SK-N-SH (cell line): ENCODE data around the gene CASZ1. TPM values are rescaled to one million over a fixed set of nuclear protein-coding genes. Genes with fewer than 3 reads are reported as not detected.

Experiments used
- CTCF ChIA-PET: fragments of 300-600, 350-600 bp; formaldehyde crosslinking; extraction: SDS; loops from one replicate; lab custom pipeline; 2021; lab: Yijun Ruan, JAX
- POLR2A ChIA-PET: fragments of 350-600 bp; sonication (Branson Sonifier 250); formaldehyde crosslinking; extraction: SDS; loops from one replicate; lab custom pipeline; 2020; ENCODE audit warnings: antibody characterized with exemption, inconsistent platforms; lab: Yijun Ruan, JAX
- DNase-seq: peaks from one replicate; pipeline ENCODE4 v3.0.0; 2012
- H2AFZ ChIP-seq: fragments of 200-600 bp; sonication (generic); 2 replicates; pipeline ENCODE4 v1.8.1; 2016; ENCODE audit warnings: antibody characterized with exemption, mild to moderate bottlenecking, low read depth
- H3F3A ChIP-seq: fragments of 200-600 bp; sonication (generic); replicated peaks from 2 replicates; pipeline ENCODE3; 2016; ENCODE audit warnings: antibody characterized with exemption, mild to moderate bottlenecking; ENCODE audit not compliant: insufficient read depth
- H3K27ac ChIP-seq, 2 experiments: fragments of 200-500 bp in 1 of 2; fragments of 200-600 bp in 1 of 2; sonication (Bioruptor generic) in 1 of 2; sonication (generic), shearing (Covaris generic) in 1 of 2; 2 replicates each; pipeline versions ENCODE4 v1.5.1 to v1.6.1; 2014 to 2016; ENCODE audit warnings: low read depth in 2 of 2, inconsistent platforms in 1 of 2, low read length in 1 of 2, mild to moderate bottlenecking in 1 of 2, mixed read lengths in 1 of 2
- H3K27me3 ChIP-seq: fragments of 200-600 bp; sonication (generic), shearing (Covaris generic); 2 replicates; pipeline ENCODE4 v1.6.1; 2016; ENCODE audit warnings: mixed run types; ENCODE audit not compliant: insufficient read depth
- H3K36me3 ChIP-seq, 2 experiments: fragments of 200-500 bp in 1 of 2; fragments of 200-600 bp in 1 of 2; sonication (Bioruptor generic) in 1 of 2; sonication (generic) in 1 of 2; replicated peaks in 1 of 2; 2 replicates each; pipeline versions ENCODE3 to v1.5.1; 2014 to 2016; ENCODE audit warnings: low read length in 1 of 2, mild to moderate bottlenecking in 1 of 2; ENCODE audit not compliant: insufficient read depth in 2 of 2, control insufficient read depth in 1 of 2
- H3K4me1 ChIP-seq, 2 experiments: fragments of 200-500 bp in 1 of 2; fragments of 200-600 bp in 1 of 2; sonication (Bioruptor generic) in 1 of 2; sonication (generic), shearing (Covaris generic) in 1 of 2; 2 replicates each; pipeline versions ENCODE4 v1.5.1 to v1.6.1; 2014 to 2016; ENCODE audit warnings: low read depth in 1 of 2, low read length in 1 of 2, mixed run types in 1 of 2; ENCODE audit not compliant: insufficient read depth in 2 of 2, control insufficient read depth in 1 of 2
- H3K4me2 ChIP-seq: fragments of 200-600 bp; sonication (generic), shearing (Covaris generic); 2 replicates; pipeline ENCODE4 v1.6.1; 2017; ENCODE audit warnings: mixed run types
- H3K4me3 ChIP-seq, 2 experiments: fragments of 200-500 bp in 1 of 2; fragments of 200-600 bp in 1 of 2; sonication (Bioruptor generic) in 1 of 2; sonication (generic), shearing (Covaris generic) in 1 of 2; 2 replicates each; pipeline versions ENCODE4 v1.5.1 to v1.8.1; 2014 to 2016; ENCODE audit warnings: low read depth in 2 of 2, inconsistent platforms in 1 of 2, low read length in 1 of 2, mild to moderate bottlenecking in 1 of 2, mixed read lengths in 1 of 2, moderate library complexity in 1 of 2
- H3K79me2 ChIP-seq: fragments of 200-600 bp; sonication (generic); 2 replicates; pipeline ENCODE4 v1.8.1; 2017; ENCODE audit warnings: mild to moderate bottlenecking; ENCODE audit not compliant: insufficient read depth
- H3K9ac ChIP-seq: fragments of 200-600 bp; sonication (generic); 2 replicates; pipeline ENCODE4 v1.6.1; 2017; ENCODE audit warnings: mixed run types
- H3K9me2 ChIP-seq: fragments of 200-600 bp; sonication (generic); 2 replicates; pipeline ENCODE4 v1.6.1; 2017; ENCODE audit warnings: mixed run types
- H3K9me3 ChIP-seq: fragments of 200-600 bp; sonication (generic); 2 replicates; pipeline ENCODE4 v1.6.1; 2017; ENCODE audit warnings: mixed run types, mild to moderate bottlenecking, moderate library complexity
- H4K20me1 ChIP-seq: fragments of 200-600 bp; sonication (generic); 2 replicates; pipeline ENCODE4 v1.6.1; 2017; ENCODE audit warnings: mild to moderate bottlenecking, mixed run types; ENCODE audit not compliant: insufficient read depth
- CHD2 ChIP-seq: fragments of 150-350 bp; IDR thresholded peaks from 2 replicates; pipeline ENCODE4 v1.6.1; 2018; ENCODE audit warnings: low read length; ENCODE audit not compliant: partially characterized antibody
- EP300 ChIP-seq, 2 experiments: IDR thresholded peaks; 2 replicates each; pipeline versions ENCODE4 v1.4.0 to v1.6.1; 2012; ENCODE audit warnings: borderline replicate concordance in 1 of 2, low read depth in 1 of 2, low read length in 1 of 2
- FOSL2 ChIP-seq: IDR thresholded peaks from 2 replicates; pipeline ENCODE4 v1.4.0; 2012; ENCODE audit warnings: low read depth, mild to moderate bottlenecking, moderate library complexity, borderline replicate concordance
- FOXJ3 ChIP-seq: sonication (generic); formaldehyde crosslinking; IDR thresholded peaks from 2 replicates; pipeline ENCODE4 v1.5.1; 2020; ENCODE audit warnings: mild to moderate bottlenecking, missing genetic modification reagents
- JUND ChIP-seq: IDR thresholded peaks from 2 replicates; pipeline ENCODE4 v1.4.0; 2012
- NFIC ChIP-seq: IDR thresholded peaks from 2 replicates; pipeline ENCODE4 v1.4.0; 2012; ENCODE audit warnings: borderline replicate concordance
- NRF1 ChIP-seq: IDR thresholded peaks from 2 replicates; pipeline ENCODE4 v1.6.1; 2012; ENCODE audit warnings: low read depth, mild to moderate bottlenecking, low read length
- PBX3 ChIP-seq: IDR thresholded peaks from 2 replicates; pipeline ENCODE4; 2012
- RCOR1 ChIP-seq: fragments of 150-350 bp; IDR thresholded peaks from 2 replicates; pipeline ENCODE4 v1.6.1; 2017; ENCODE audit warnings: antibody characterized with exemption, low read length
- YY1 ChIP-seq: IDR thresholded peaks from 2 replicates; pipeline ENCODE4 v1.4.0; 2012; ENCODE audit warnings: low read depth, mild to moderate bottlenecking
- WGBS: methylation state at CpG from one replicate; pipeline ENCODE4 v1.1.6; 2017; ENCODE audit warnings: low lambda C conversion rate; 5-methylcytosine and 5-hydroxymethylcytosine counted together
- polyA plus RNA-seq, 3 experiments: library from polyadenylated mRNA; depleted of rRNA; stranded (reverse); fragments of >200 nt; gene quantifications; 2 replicates each; pipeline ENCODE4 v1.2.3, GENCODE V29; 2012

Gene CASZ1
- polyA plus RNA-seq, 1 of the 3 experiments (the other 2 are of a cell fraction), result 0.51 TPM

GRCh38 chr1:10658396-10659066 lies 137.9 kb downstream of the CASZ1 start:
- H3K27me3 ChIP-seq, result no peaks in the 10 kb centered on the region
- no peak overlapping the region for H2AFZ ChIP-seq
- 29% methylated on average over 7 of the region's 19 CpGs for WGBS
- no peak for TF ChIP-seq PBX3
- peak; percentile 49 for TF ChIP-seq CHD2
- no peak for TF ChIP-seq NRF1
- peak; percentile 52 for TF ChIP-seq RCOR1
- TF ChIP-seq YY1, result no peak
- no peak for TF ChIP-seq FOSL2
- TF ChIP-seq FOXJ3, result 0 out of 2 replicates have a peak, but pooled peaks have one; percentile 25
- no peaks in the 10 kb centered on the region for H3K9me3 ChIP-seq
- no peaks in the 10 kb centered on the region for H3K79me2 ChIP-seq
- peak overlapping the region in 1 of 2 experiments; percentile 26; a peak in 1 of 4 replicates for H3K27ac ChIP-seq
- peak; percentile 93 for DNase-seq
- no peaks in the 10 kb centered on the region for H4K20me1 ChIP-seq
- H3K9me2 ChIP-seq, result no peaks in the 10 kb centered on the region
- H3K36me3 ChIP-seq, result no peaks in the 10 kb centered on the region
- H3K4me1 ChIP-seq, result peaks cover 0 to 40% of the 10 kb centered on the region in 2 experiments; a peak in 1 of 4 replicates
- POLR2A ChIA-PET, result no interaction called here
- no peak overlapping the region for H3K9ac ChIP-seq
- H3K4me2 ChIP-seq, result no peak overlapping the region
- H3K4me3 ChIP-seq, result no peak overlapping the region
- CTCF ChIA-PET, result interaction anchor here (0.8 to 1.6 kb wide), 3 partner anchors 18 to 56 kb away, joined by 3 to 4 read pairs (median 3); no protein-coding TSS in a partner anchor
- H3F3A ChIP-seq, result peaks cover 3% of the 10 kb centered on the region

GRCh38 chr1:10657088-10657847 lies 139.2 kb downstream of the CASZ1 start:
- no peak for TF ChIP-seq NFIC
- TF ChIP-seq EP300 (IDR thresholded peaks at IDR 0.05; ENCODE audit: borderline replicate concordance in 1 of 2, low read depth in 1 of 2, low read length in 1 of 2), result no peak
- TF ChIP-seq CHD2, result no peak
- no peak for TF ChIP-seq JUND
- Histone ChIP-seq H3K27me3 (no peaks in the 10 kb centered on the region), H3K79me2 (no peaks in the 10 kb centered on the region), H3F3A (peaks cover 3% of the 10 kb centered on the region), H3K9ac (no peak overlapping the region), H3K27ac (peak overlapping the region in 1 of 2 experiments; percentile 37; a peak in 1 of 4 replicates), H3K9me2 (no peaks in the 10 kb centered on the region), H3K4me1 (peaks cover 0 to 33% of the 10 kb centered on the region in 2 experiments; a peak in 1 of 4 replicates), H3K9me3 (no peaks in the 10 kb centered on the region), H3K4me3 (no peak overlapping the region), H3K36me3 (no peaks in the 10 kb centered on the region), H3K4me2 (no peak overlapping the region), H4K20me1 (no peaks in the 10 kb centered on the region), H2AFZ (no peak overlapping the region)
- ChIA-PET CTCF (interaction anchor here (0.6 kb wide), 1 partner anchor 133 kb away, joined by 3 read pairs; no protein-coding TSS in a partner anchor), POLR2A (interaction anchor here (0.6 kb wide), 1 partner anchor 9 kb away, joined by 3 read pairs; no protein-coding TSS in a partner anchor)
- DNase-seq, result peak; percentile 70
- WGBS, result 76% methylated on average over 24 of the region's 29 CpGs
